ENCODE measurements around the gene RECK. TPM values are rescaled to one million over a fixed set of nuclear protein-coding genes. Genes with fewer than 3 reads are reported as not detected.

Gene RECK
- total and polyA plus RNA-seq, 2 experiments from 2014 or later = 8.1 to 11.6 TPM

GRCh38 chr9:36034234-36034633 is 2.5 kb upstream of the RECK start (continued):
- TF ChIP-seq REST (IDR thresholded peaks at IDR 0.05; ENCODE audit: unreplicated experiment) = no peak

- H3K27ac ChIP-seq (ENCODE audit: low read depth) = no peak overlapping the region
- H3K9me2 ChIP-seq (ENCODE audit: insufficient read depth) = no peaks in the 10 kb centered on the region
- H3K9me3 Mint-ChIP-seq = no peaks in the 10 kb centered on the region
- H3F3A ChIP-seq (replicated peaks; ENCODE audit: low read depth) = 0 out of 2 replicates have a peak, but pooled peaks cover 3% of the 10 kb centered on the region
- peaks cover 4% of the 10 kb centered on the region for H3K27me3 Mint-ChIP-seq (ENCODE audit: insufficient read depth, low read depth, poor library complexity)
- peaks cover 26% of the 10 kb centered on the region for H3K79me2 ChIP-seq (replicated peaks; ENCODE audit: insufficient read depth)
- no peak overlapping the region for H3K27ac Mint-ChIP-seq
- ATAC-seq = no peak
- H3K36me3 Mint-ChIP-seq (ENCODE audit: low read depth) = no peaks in the 10 kb centered on the region
- H3K27me3 ChIP-seq (ENCODE audit: insufficient read depth) = no peaks in the 10 kb centered on the region
- TF ChIP-seq ETS1 (IDR thresholded peaks at IDR 0.05) (no peak), REST (IDR thresholded peaks at IDR 0.05; ENCODE audit: unreplicated experiment) (no peak), ZNF114 (CRISPR knock-in tag; IDR thresholded peaks at IDR 0.05) (no peak), EZH2 (IDR thresholded peaks at IDR 0.05; ENCODE audit: low read depth, unreplicated experiment) (no peak), ZNF331 (CRISPR knock-in tag; IDR thresholded peaks at IDR 0.05; ENCODE audit: low read depth) (no peak), EZH2phosphoT487 (IDR thresholded peaks at IDR 0.05; ENCODE audit: unreplicated experiment) (no peak), CREB1 (CRISPR knock-in tag; IDR thresholded peaks at IDR 0.05; ENCODE audit: low read depth) (no peak)
- H3K4me1 ChIP-seq (ENCODE audit: insufficient read depth) = peaks cover 20% of the 10 kb centered on the region
- H4K20me1 ChIP-seq (replicated peaks; ENCODE audit: insufficient read depth) = peaks cover 16% of the 10 kb centered on the region; the same call in 1 of the 2 replicates
- H3K4me1 Mint-ChIP-seq = peaks cover 14% of the 10 kb centered on the region; the same call in 2 of the 3 replicates
- no peak for DNase-seq (ENCODE audit: low spot score)
- no peak overlapping the region for H3K4me2 ChIP-seq
- no peak overlapping the region for H3K4me3 Mint-ChIP-seq
- no peak overlapping the region for H2AFZ ChIP-seq
- no peak overlapping the region for H3K4me3 ChIP-seq
- no peaks in the 10 kb centered on the region for H3K36me3 ChIP-seq (ENCODE audit: insufficient read depth)
Observed at GRCh38 chr9:36035006-36035405, 1.7 kb upstream of the RECK start.
